HG03469 (cell line): ENCODE results near the gene TMEM131.
"Not testable (repeated sequence)": the region's sequence is repeated elsewhere in the genome, so short reads cannot be mapped to it uniquely, and the experiment has no call there.

Experiments used
- ATAC-seq: cut with Tn5 transposase; IDR thresholded peaks from one replicate; pipeline ENCODE4 v1.9.1; 2021; ENCODE audit warnings: mild to moderate bottlenecking, moderate library complexity, moderate number of reproducible peaks; ENCODE audit not compliant: unreplicated experiment

Gene TMEM131

DNA sequence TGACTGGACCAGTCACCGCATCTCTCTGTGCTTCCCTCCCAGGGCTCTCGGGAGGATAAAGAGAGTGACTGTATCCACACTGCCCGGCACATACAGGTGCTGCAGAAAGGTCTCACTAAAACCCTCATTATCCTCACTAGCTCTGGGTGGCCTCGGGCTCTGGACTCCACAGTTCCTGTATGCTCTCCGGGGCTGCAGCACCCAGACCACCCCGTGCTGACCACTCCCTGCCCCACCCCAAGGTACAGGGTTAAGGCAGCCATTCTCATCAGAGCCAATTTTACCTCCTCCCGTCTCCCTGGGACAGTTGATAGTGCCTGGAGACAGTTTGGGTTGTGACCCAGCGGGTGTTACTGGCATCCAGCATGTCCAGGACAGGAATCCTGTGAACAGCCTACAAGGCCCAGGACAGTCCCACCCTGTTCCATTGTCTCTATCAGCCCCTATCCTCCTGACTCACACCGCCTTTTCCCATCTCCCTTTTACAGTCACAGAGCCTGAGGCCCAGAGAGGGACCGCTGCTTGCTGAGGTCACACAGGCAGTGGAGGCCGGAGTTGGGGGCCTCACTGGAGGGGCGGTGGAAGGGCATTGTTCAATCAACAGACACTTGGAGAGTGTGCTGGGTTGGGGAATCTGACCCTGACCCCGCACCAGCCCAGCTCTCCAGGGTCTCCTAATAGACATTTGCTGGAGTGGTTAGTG, 280.6 kb downstream of the TMEM131 start:
- ATAC-seq = no peak

GRCh38 chr2:97714084-97714949, 281.4 kb downstream of the TMEM131 start:
- ATAC-seq = no peak

DNA sequence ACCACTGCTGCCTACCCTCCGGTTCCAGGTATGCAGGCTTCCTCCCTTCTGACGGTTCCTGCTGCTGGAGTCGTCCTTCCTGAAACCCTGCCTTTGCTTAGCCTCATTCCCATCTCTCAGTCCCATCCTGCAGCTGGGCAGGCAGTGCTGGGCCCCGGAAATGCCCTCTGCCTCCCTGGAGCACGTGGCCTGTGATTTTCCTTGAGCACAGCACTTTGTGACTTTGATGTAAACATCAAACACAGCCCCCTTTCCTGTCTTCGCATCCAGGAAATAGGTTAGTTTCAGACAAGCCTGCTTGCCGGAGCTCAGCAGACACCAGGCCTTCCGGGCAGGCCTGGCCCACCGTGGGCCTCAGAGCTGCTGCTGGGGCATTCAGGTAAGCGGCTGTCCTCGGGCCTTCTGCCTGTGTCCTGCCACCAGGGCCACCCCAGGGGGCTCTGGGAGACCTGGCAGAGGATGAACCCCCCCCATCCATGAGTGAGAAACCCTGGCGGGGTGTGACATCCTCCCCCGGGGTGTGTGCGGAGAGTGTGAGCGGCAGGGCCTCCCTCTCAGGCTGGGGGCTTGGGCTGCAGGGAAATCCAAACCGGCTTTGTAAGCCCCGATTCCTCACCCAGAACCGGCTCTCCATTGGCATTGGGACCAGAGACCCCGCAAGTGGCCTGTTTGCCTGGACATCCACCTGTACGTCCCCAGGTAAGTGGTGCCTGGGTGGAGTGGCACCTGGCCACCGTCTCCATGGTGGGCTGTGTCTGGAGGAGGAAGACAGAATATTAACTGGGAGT, 282.3 kb downstream of the TMEM131 start, which contains the start of gene ZAP70:
Gene ZAP70, plus strand, starts transcription at position 281 of the 788 bp plus-strand sequence. CDS start 10,461 bp downstream, outside the sequence.
- ATAC-seq = no peak

DNA sequence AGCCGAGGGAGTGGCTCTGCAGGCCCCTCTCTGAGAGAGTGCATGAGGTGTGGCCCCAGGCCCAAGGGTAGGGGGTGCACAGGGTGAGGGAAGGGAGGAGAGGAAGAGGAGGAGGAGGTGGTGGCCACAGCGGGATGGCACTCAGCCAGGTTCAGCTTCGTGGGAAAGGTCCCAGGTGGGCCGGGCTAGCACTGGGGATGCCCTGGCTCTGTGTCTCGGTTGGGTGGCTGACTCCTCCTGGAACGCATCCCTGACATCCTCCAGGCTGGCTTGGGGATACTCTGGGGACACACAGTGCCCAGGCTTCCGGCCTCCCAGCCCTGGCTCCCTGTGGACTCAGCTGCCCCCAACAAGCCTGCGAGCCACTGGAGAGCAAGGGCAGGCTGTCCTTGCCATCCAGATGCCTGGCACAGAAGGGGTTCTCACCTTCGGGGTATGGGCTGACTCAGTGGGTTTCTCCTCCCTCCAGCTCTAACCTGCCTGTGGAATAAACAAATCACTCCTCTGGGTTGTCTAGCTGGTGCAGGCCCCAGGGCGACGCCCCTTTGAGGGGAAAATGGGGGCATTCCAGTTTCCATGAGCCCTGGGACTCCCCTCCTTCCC, 283.0 kb downstream of the TMEM131 start:
- ATAC-seq = no peak

GRCh38 chr2:97712175-97712574, 283.6 kb downstream of the TMEM131 start:
- not testable (repeated sequence) for ATAC-seq

GRCh38 chr2:97711394-97711711, 284.4 kb downstream of the TMEM131 start:
- no peak for ATAC-seq

DNA sequence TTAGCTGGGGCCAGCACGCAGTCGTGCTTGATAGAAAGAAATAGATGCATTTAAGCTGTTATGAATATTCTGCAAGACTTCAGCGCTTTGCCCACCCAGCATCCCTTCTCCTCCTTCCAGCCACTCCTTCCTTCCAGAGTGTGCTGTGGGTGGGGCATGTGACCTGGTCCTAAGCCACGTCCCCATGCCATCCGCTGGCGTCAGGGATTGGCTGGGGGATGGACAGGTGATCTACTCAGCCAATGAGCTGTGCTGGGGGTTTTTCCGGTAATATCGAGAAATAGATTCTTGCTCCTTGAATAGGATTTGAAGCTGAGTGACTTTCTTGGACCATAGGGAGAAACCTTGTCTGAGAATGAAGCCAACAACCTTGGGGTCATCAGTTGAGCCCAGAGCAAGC, 287.1 kb downstream of the TMEM131 start:
- no peak for ATAC-seq

DNA sequence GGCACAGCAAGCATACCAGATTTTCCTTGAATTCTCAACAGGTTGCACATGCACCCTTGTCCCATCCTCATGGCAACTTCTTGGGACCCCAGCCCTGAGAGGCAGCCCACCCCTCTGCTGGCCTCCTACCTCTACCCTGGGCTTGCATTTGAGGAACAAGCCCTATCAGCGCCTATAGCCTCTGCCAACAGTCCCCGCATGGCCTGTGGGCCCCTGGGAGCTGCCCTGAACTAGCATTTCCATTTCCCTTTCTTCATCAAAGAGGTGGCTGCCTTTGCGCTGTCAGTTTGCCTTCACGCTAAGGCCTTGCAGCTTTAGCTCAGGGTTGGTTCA, 287.7 kb downstream of the TMEM131 start:
- no peak for ATAC-seq

- no peak for ATAC-seq
These were observed 288.2 kb downstream of the TMEM131 start for GRCh38 chr2:97707362-97708047.

DNA sequence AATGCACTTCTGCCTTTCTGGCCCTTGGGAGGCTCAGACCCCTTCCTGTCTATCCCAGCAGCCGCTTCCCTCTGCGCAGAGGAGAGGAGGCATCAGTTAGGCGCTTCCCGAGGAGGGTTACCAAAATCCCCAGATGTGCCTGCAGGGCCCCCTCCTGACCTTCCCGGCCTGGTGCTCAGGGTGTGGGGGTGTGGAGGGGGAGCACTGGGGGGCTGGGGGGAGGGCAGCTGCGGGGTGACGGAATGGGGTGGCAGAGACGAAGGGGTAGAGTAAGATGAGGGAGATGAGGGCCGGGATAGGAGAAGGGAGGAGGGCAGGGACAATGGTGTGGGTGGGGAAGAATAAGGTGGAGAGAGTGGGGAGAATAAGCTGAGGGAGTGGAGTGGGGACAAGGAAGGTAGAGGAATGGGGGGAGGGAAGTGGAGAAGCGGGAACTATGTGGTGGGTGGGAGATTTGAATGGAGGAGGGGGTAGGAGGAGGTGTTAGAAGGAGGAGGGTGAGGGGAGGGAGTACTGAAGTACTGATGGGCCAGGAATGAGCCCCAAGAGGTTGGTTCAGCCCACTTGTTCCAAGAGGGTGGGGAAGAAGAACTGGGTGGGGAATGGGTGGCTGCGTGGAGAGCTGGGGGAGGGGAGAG, 288.9 kb downstream of the TMEM131 start:
- no peak for ATAC-seq
